MM.1S (cell line): ENCODE measurements around the gene DPP10.

ENCODE experiments used
- DNase-seq: peaks from one replicate; pipeline ENCODE4 v3.0.0-alpha.2; 2015
- H2AFZ ChIP-seq: fragments of 300-600 bp; sonication (generic); 2 replicates; pipeline ENCODE4 v1.6.0; 2016; ENCODE audit warnings: antibody characterized with exemption, low read length
- H3F3A ChIP-seq: fragments of 300-600 bp; sonication (generic); 2 replicates; pipeline ENCODE4 v1.6.1; 2016; ENCODE audit warnings: mild to moderate bottlenecking, antibody characterized with exemption, low read length, moderate library complexity, mixed read lengths; ENCODE audit not compliant: insufficient read depth
- H3K27ac ChIP-seq: fragments of 300-600 bp; sonication (generic); 2 replicates; pipeline ENCODE4 v1.5.1; 2016; ENCODE audit warnings: mild to moderate bottlenecking, low read length
- H3K27me3 ChIP-seq: fragments of 300-600 bp; sonication (generic); replicated peaks from 2 replicates; pipeline ENCODE4 v1.6.0; 2016; ENCODE audit warnings: low read length; ENCODE audit not compliant: insufficient read depth
- H3K36me3 ChIP-seq: fragments of 300-600 bp; sonication (generic); replicated peaks from 2 replicates; pipeline ENCODE4 v1.6.1; 2016; ENCODE audit warnings: mild to moderate bottlenecking, low read length, mixed read lengths; ENCODE audit not compliant: insufficient read depth
- H3K4me1 ChIP-seq: fragments of 300-600 bp; sonication (generic); 2 replicates; pipeline ENCODE4 v1.6.1; 2016; ENCODE audit warnings: low read length, mixed read lengths
- H3K4me2 ChIP-seq: fragments of 300-600 bp; sonication (generic); 2 replicates; pipeline ENCODE4 v1.6.0; 2016; ENCODE audit warnings: low read depth, low read length
- H3K4me3 ChIP-seq: fragments of 300-600 bp; sonication (generic); 2 replicates; pipeline ENCODE4 v1.5.1; 2016; ENCODE audit warnings: low read length, mixed read lengths
- H3K79me2 ChIP-seq: fragments of 300-600 bp; sonication (generic); 2 replicates; pipeline ENCODE4 v1.6.1; 2016; ENCODE audit warnings: mixed run types, low read length, mixed read lengths
- H3K9ac ChIP-seq: fragments of 300-600 bp; sonication (generic); 2 replicates; pipeline ENCODE4 v1.6.1; 2016; ENCODE audit warnings: low read length, mixed read lengths
- H3K9me2 ChIP-seq: fragments of 300-600 bp; sonication (generic); replicated peaks from 2 replicates; pipeline ENCODE4 v1.6.1; 2016; ENCODE audit warnings: mild to moderate bottlenecking, low read length, mixed read lengths; ENCODE audit not compliant: insufficient read depth
- H3K9me3 ChIP-seq: fragments of 300-600 bp; sonication (generic); replicated peaks from 2 replicates; pipeline ENCODE4 v1.6.1; 2016; ENCODE audit warnings: mild to moderate bottlenecking, low read length, mixed read lengths; ENCODE audit not compliant: insufficient read depth
- H4K20me1 ChIP-seq: fragments of 300-600 bp; sonication (generic); 2 replicates; pipeline ENCODE4 v1.6.1; 2016; ENCODE audit warnings: mild to moderate bottlenecking, low read length, moderate library complexity, mixed read lengths; ENCODE audit not compliant: insufficient read depth
- CTCF ChIP-seq: fragments of 300-600 bp; sonication (generic); IDR thresholded peaks from 2 replicates; pipeline ENCODE4 v1.5.1; 2016; ENCODE audit warnings: antibody characterized with exemption, low read length, mixed read lengths
- EZH2 ChIP-seq: fragments of 300-600 bp; sonication (generic); optimal IDR thresholded peaks from 2 replicates; pipeline ENCODE3; 2017; ENCODE audit warnings: low read depth, mild to moderate bottlenecking, antibody characterized with exemption, low read length, mixed read lengths
- EZH2phosphoT487 ChIP-seq: fragments of 300-600 bp; sonication (generic); IDR thresholded peaks from 2 replicates; pipeline ENCODE4 v1.6.1; 2018; ENCODE audit warnings: antibody characterized with exemption, low read length

DPP10 gene

GRCh38 chr2:115094441-115094840 is 652.0 kb downstream of the DPP10 start:
- no peaks in the 10 kb centered on the region for H3K4me1 ChIP-seq
- H3K79me2 ChIP-seq = no peaks in the 10 kb centered on the region
- H3K9me3 ChIP-seq = no peaks in the 10 kb centered on the region
- H3K9ac ChIP-seq = no peak overlapping the region
- no peak for DNase-seq
- no peak overlapping the region for H3K27ac ChIP-seq
- H2AFZ ChIP-seq = no peak overlapping the region
- H3K4me3 ChIP-seq = no peak overlapping the region
- TF ChIP-seq EZH2phosphoT487 = no peak
- TF ChIP-seq CTCF = no peak
- no peak for TF ChIP-seq EZH2
- no peak overlapping the region for H3K4me2 ChIP-seq
- no peaks in the 10 kb centered on the region for H4K20me1 ChIP-seq
- H3K36me3 ChIP-seq = no peaks in the 10 kb centered on the region
- no peaks in the 10 kb centered on the region for H3K9me2 ChIP-seq
- no peaks in the 10 kb centered on the region for H3K27me3 ChIP-seq
- no peaks in the 10 kb centered on the region for H3F3A ChIP-seq

GRCh38 chr2:115105966-115106365 is 663.5 kb downstream of the DPP10 start:
- Histone ChIP-seq H3K79me2 (no peaks in the 10 kb centered on the region), H4K20me1 (no peaks in the 10 kb centered on the region), H3K9me2 (no peaks in the 10 kb centered on the region), H3K27ac (no peak overlapping the region), H2AFZ (no peak overlapping the region), H3K9me3 (no peaks in the 10 kb centered on the region), H3K27me3 (no peaks in the 10 kb centered on the region), H3K36me3 (no peaks in the 10 kb centered on the region), H3F3A (no peaks in the 10 kb centered on the region), H3K4me1 (no peaks in the 10 kb centered on the region), H3K9ac (no peak overlapping the region), H3K4me3 (no peak overlapping the region), H3K4me2 (no peak overlapping the region)
- DNase-seq = no peak
- TF ChIP-seq EZH2 (no peak), CTCF (no peak), EZH2phosphoT487 (no peak)

GRCh38 chr2:115115135-115115534 is 672.7 kb downstream of the DPP10 start:
- Histone ChIP-seq H3K9me2 (no peaks in the 10 kb centered on the region), H3K27me3 (no peaks in the 10 kb centered on the region), H3K4me2 (no peak overlapping the region), H3F3A (no peaks in the 10 kb centered on the region), H3K79me2 (no peaks in the 10 kb centered on the region), H3K9ac (no peak overlapping the region), H3K9me3 (no peaks in the 10 kb centered on the region), H3K4me1 (no peaks in the 10 kb centered on the region), H2AFZ (no peak overlapping the region), H3K36me3 (no peaks in the 10 kb centered on the region), H4K20me1 (no peaks in the 10 kb centered on the region), H3K27ac (no peak overlapping the region), H3K4me3 (no peak overlapping the region)
- TF ChIP-seq EZH2phosphoT487 = no peak
- TF ChIP-seq EZH2 = no peak
- no peak for TF ChIP-seq CTCF
- DNase-seq = no peak

DNA sequence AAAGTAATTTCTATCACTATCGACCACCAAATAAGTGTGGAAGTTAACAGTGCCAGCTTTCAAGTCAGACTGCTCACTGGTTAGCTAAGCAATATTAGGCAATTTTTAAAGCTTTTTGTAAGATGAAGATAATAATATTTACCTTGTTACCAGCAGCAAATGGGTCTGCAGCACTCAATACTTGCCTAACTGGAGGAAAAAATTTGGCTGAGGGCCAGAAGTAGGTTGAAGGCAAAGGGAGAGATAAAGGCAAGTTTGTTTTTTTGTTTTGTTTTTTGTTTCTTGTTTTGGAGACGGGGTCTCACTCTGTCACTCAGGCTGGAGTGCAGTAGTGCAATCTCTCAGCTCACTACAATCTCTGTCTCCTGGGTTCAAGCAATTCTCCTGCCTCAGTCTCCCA is 675.9 kb downstream of the DPP10 start:
- Histone ChIP-seq H3F3A (no peaks in the 10 kb centered on the region), H3K9me2 (no peaks in the 10 kb centered on the region), H3K36me3 (no peaks in the 10 kb centered on the region), H3K9ac (no peak overlapping the region), H3K4me3 (no peak overlapping the region), H3K79me2 (no peaks in the 10 kb centered on the region), H3K4me1 (no peaks in the 10 kb centered on the region), H4K20me1 (no peaks in the 10 kb centered on the region), H2AFZ (no peak overlapping the region), H3K4me2 (no peak overlapping the region), H3K27me3 (no peaks in the 10 kb centered on the region), H3K27ac (no peak overlapping the region), H3K9me3 (no peaks in the 10 kb centered on the region)
- DNase-seq = no peak
- TF ChIP-seq CTCF = no peak
- TF ChIP-seq EZH2phosphoT487 = no peak
- TF ChIP-seq EZH2 = no peak
